ENCODE results near the gene ST6GAL2. TPM values are rescaled to one million over a fixed set of nuclear protein-coding genes. Genes with fewer than 3 reads are reported as not detected.

ST6GAL2 gene
- total RNA-seq, 1 donor from 2014 or later = 19.4 TPM

- Mint-ChIP-seq H3K9me3 (peaks cover 15% of the 10 kb centered on the region), H3K4me1 (no peaks in the 10 kb centered on the region), H3K4me3 (no peak overlapping the region)
Observed at GRCh38 chr2:106904242-106904641, 18.3 kb upstream of the ST6GAL2 start.

GRCh38 chr2:106899786-106900530 lies 14.0 kb upstream of the ST6GAL2 start:
- H3K4me1 Mint-ChIP-seq = no peaks in the 10 kb centered on the region
- no peak overlapping the region for H3K4me3 Mint-ChIP-seq
- no peak overlapping the region for H3K27ac Mint-ChIP-seq
- peaks cover 12% of the 10 kb centered on the region for H3K9me3 Mint-ChIP-seq
- no peak for DNase-seq (ENCODE audit: low spot score in 2 of 2, unreplicated experiment in 2 of 2)
- H3K27me3 Mint-ChIP-seq (ENCODE audit: low read depth) = peaks cover 7% of the 10 kb centered on the region
- no peaks in the 10 kb centered on the region for H3K36me3 Mint-ChIP-seq
- TF ChIP-seq CTCF (IDR thresholded peaks at IDR 0.05; ENCODE audit: unreplicated experiment) = no peak

More at GRCh38 chr2:106904242-106904641, 18.3 kb upstream of the ST6GAL2 start:
- no peak for TF ChIP-seq CTCF (IDR thresholded peaks at IDR 0.05; ENCODE audit: unreplicated experiment)
- Mint-ChIP-seq H3K36me3 (no peaks in the 10 kb centered on the region), H3K27me3 (ENCODE audit: low read depth) (peaks cover 6% of the 10 kb centered on the region), H3K27ac (no peak overlapping the region)
- DNase-seq (ENCODE audit: low spot score in 2 of 2, unreplicated experiment in 2 of 2) = no peak

- no peaks in the 10 kb centered on the region for H3K36me3 Mint-ChIP-seq
- DNase-seq (ENCODE audit: low spot score in 2 of 2, unreplicated experiment in 2 of 2) = no peak
- no peaks in the 10 kb centered on the region for H3K9me3 Mint-ChIP-seq
- H3K4me1 Mint-ChIP-seq = peaks cover 2% of the 10 kb centered on the region
- peaks cover 42% of the 10 kb centered on the region for H3K27me3 Mint-ChIP-seq (ENCODE audit: low read depth)
- TF ChIP-seq CTCF (IDR thresholded peaks at IDR 0.05; ENCODE audit: unreplicated experiment) = no peak
- no peak overlapping the region for H3K27ac Mint-ChIP-seq
- no peak overlapping the region for H3K4me3 Mint-ChIP-seq
Observed at GRCh38 chr2:106894545-106894944, 8.6 kb upstream of the ST6GAL2 start.

- no peak for DNase-seq (ENCODE audit: low spot score in 2 of 2, unreplicated experiment in 2 of 2)
- H3K27ac Mint-ChIP-seq = no peak overlapping the region
- TF ChIP-seq CTCF (IDR thresholded peaks at IDR 0.05; ENCODE audit: unreplicated experiment) = no peak
- H3K9me3 Mint-ChIP-seq = no peaks in the 10 kb centered on the region
- no peaks in the 10 kb centered on the region for H3K36me3 Mint-ChIP-seq
- H3K4me1 Mint-ChIP-seq = peaks cover 4% of the 10 kb centered on the region
- peaks cover 60% of the 10 kb centered on the region for H3K27me3 Mint-ChIP-seq (ENCODE audit: low read depth)
- H3K4me3 Mint-ChIP-seq = no peak overlapping the region
Observed at GRCh38 chr2:106892048-106892447, 6.1 kb upstream of the ST6GAL2 start.

- Mint-ChIP-seq H3K27me3 (ENCODE audit: low read depth) (peaks cover 66% of the 10 kb centered on the region), H3K4me3 (no peak overlapping the region), H3K27ac (no peak overlapping the region), H3K9me3 (no peaks in the 10 kb centered on the region), H3K4me1 (peaks cover 7% of the 10 kb centered on the region), H3K36me3 (no peaks in the 10 kb centered on the region)
- no peak for TF ChIP-seq CTCF (IDR thresholded peaks at IDR 0.05; ENCODE audit: unreplicated experiment)
- DNase-seq (ENCODE audit: low spot score in 2 of 2, unreplicated experiment in 2 of 2) = no peak
Observed at GRCh38 chr2:106890606-106891005, 4.6 kb upstream of the ST6GAL2 start.

Data from mesothelial cell of epicardium (in vitro differentiated cells).